ENCODE results near the gene OR51A2. TPM values are rescaled to one million over a fixed set of nuclear protein-coding genes. Genes with fewer than 3 reads are reported as not detected.
"Not testable (repeated sequence)": the region's sequence is repeated elsewhere in the genome, so short reads cannot be mapped to it uniquely, and the experiment has no call there.

OR51A2 gene
- not detected for total RNA-seq

- DNase-seq, result not testable (repeated sequence)
Measured at GRCh38 chr11:4955613-4956012, at the start of gene OR51A2. TSS of gene OR51A2 (minus strand) at chr11:4955713. CDS start at chr11:4955713, 0 bp downstream.

- no peak for DNase-seq
Measured at GRCh38 chr11:5004424-5005274, 49.1 kb upstream of the OR51A2 start.

- no peak for DNase-seq
Measured at GRCh38 chr11:4994551-4994950, 39.0 kb upstream of the OR51A2 start, which contains the start of gene OR51L1. TSS of gene OR51L1 (plus strand) at chr11:4994851. CDS start at chr11:4998983, 4,132 bp downstream.

- no peak for DNase-seq
Measured at GRCh38 chr11:4991060-4991459, 35.5 kb upstream of the OR51A2 start.

- no peak for DNase-seq
Measured at GRCh38 chr11:4983841-4984240, 28.3 kb upstream of the OR51A2 start.

- DNase-seq, result no peak
Measured at GRCh38 chr11:4982678-4983077, 27.2 kb upstream of the OR51A2 start.

- no peak for DNase-seq
Measured at GRCh38 chr11:4979036-4979435, 23.5 kb upstream of the OR51A2 start.

GRCh38 chr11:4975436-4975835 lies 19.9 kb upstream of the OR51A2 start:
- no peak for DNase-seq

GRCh38 chr11:4962816-4963215 lies 7.3 kb upstream of the OR51A2 start:
- DNase-seq, result no peak

GRCh38 chr11:4960877-4961276 lies 5.4 kb upstream of the OR51A2 start:
- DNase-seq, result no peak

- DNase-seq, result no peak
Measured at GRCh38 chr11:4957396-4957795, 1.9 kb upstream of the OR51A2 start.

GRCh38 chr11:4947505-4947904 lies 8.0 kb downstream of the OR51A2 start, which contains the start of gene OR51A4:
TSS of gene OR51A4 (minus strand) at chr11:4947605. CDS start at chr11:4947100, 505 bp downstream.
- no peak for DNase-seq

GRCh38 chr11:4936745-4937144 lies 18.8 kb downstream of the OR51A2 start:
- DNase-seq, result no peak

GRCh38 chr11:4932751-4933150 lies 22.8 kb downstream of the OR51A2 start:
- no peak for DNase-seq

GRCh38 chr11:4926608-4927007 lies 28.9 kb downstream of the OR51A2 start:
- no peak for DNase-seq

- no peak for DNase-seq
Measured at GRCh38 chr11:4924239-4924638, 31.3 kb downstream of the OR51A2 start, which contains the start of gene OR51G1. TSS of gene OR51G1 (minus strand) at chr11:4924339. CDS start at chr11:4924339, 0 bp downstream.

GRCh38 chr11:4922304-4922703 lies 33.2 kb downstream of the OR51A2 start:
- no peak for DNase-seq

- no peak for DNase-seq
Measured at GRCh38 chr11:4921796-4922195, 33.7 kb downstream of the OR51A2 start.

- no peak for DNase-seq
Measured at GRCh38 chr11:4919250-4919649, 36.3 kb downstream of the OR51A2 start, which contains the start of gene OR51G2. TSS of gene OR51G2 (minus strand) at chr11:4919350. CDS start at chr11:4915663, 3,687 bp downstream.

- DNase-seq, result no peak
Measured at GRCh38 chr11:4916581-4916980, 38.9 kb downstream of the OR51A2 start.
